Measurements from ENCODE around the gene KIAA0753. TPM values are rescaled to one million over a fixed set of nuclear protein-coding genes. Genes with fewer than 3 reads are reported as not detected.
A peak's percentile ranks its signal among the peaks of the same experiment; 100 is the strongest.
"Not testable (repeated sequence)": the region's sequence is repeated elsewhere in the genome, so short reads cannot be mapped to it uniquely, and the experiment has no call there.

KIAA0753 gene
- total RNA-seq, 1 experiment from 2014 or later = 16.7 TPM

GRCh38 chr17:6575596-6575988 lies 64.9 kb downstream of the KIAA0753 start:
- in situ Hi-C loops (cut with HindIII; ENCODE audit: low sequenced_read_pairs) = no loop called here
- no peak for DNase-seq (ENCODE audit: low spot score)

- in situ Hi-C loops (cut with HindIII; ENCODE audit: low sequenced_read_pairs) = no loop called here
- peak; percentile 69 for DNase-seq (ENCODE audit: low spot score)
Observed at GRCh38 chr17:6574687-6575595, 65.6 kb downstream of the KIAA0753 start.

GRCh38 chr17:6573982-6574686 lies 66.4 kb downstream of the KIAA0753 start:
- in situ Hi-C loops (cut with HindIII; ENCODE audit: low sequenced_read_pairs) = no loop called here
- no peak for DNase-seq (ENCODE audit: low spot score)

- in situ Hi-C loops (cut with HindIII; ENCODE audit: low sequenced_read_pairs) = not testable (repeated sequence)
Observed at GRCh38 chr17:6573495-6573894, 67.0 kb downstream of the KIAA0753 start.

GRCh38 chr17:6572972-6573370 lies 67.5 kb downstream of the KIAA0753 start:
- DNase-seq (ENCODE audit: low spot score) = no peak
- in situ Hi-C loops (cut with HindIII; ENCODE audit: low sequenced_read_pairs) = no loop called here

More at GRCh38 chr17:6573495-6573894, 67.0 kb downstream of the KIAA0753 start:
- DNase-seq (ENCODE audit: low spot score) = not testable (repeated sequence)

- in situ Hi-C loops (cut with HindIII; ENCODE audit: low sequenced_read_pairs) = no loop called here
- no peak for DNase-seq (ENCODE audit: low spot score)
Observed at GRCh38 chr17:6571452-6571781, 69.1 kb downstream of the KIAA0753 start.

GRCh38 chr17:6570731-6571451 lies 69.6 kb downstream of the KIAA0753 start:
- in situ Hi-C loops (cut with HindIII; ENCODE audit: low sequenced_read_pairs) = no loop called here
- no peak for DNase-seq (ENCODE audit: low spot score)

- DNase-seq (ENCODE audit: low spot score) = no peak
- in situ Hi-C loops (cut with HindIII; ENCODE audit: low sequenced_read_pairs) = no loop called here
Observed at GRCh38 chr17:6569370-6570285, 70.9 kb downstream of the KIAA0753 start.

- no peak for DNase-seq (ENCODE audit: low spot score)
- in situ Hi-C loops (cut with HindIII; ENCODE audit: low sequenced_read_pairs) = no loop called here
Observed at GRCh38 chr17:6568184-6568758, 72.2 kb downstream of the KIAA0753 start.

GRCh38 chr17:6567528-6568183 lies 72.9 kb downstream of the KIAA0753 start:
- no peak for DNase-seq (ENCODE audit: low spot score)
- in situ Hi-C loops (cut with HindIII; ENCODE audit: low sequenced_read_pairs) = no loop called here

GRCh38 chr17:6561446-6561845 lies 79.1 kb downstream of the KIAA0753 start:
- DNase-seq (ENCODE audit: low spot score) = no peak
- in situ Hi-C loops (cut with HindIII; ENCODE audit: low sequenced_read_pairs) = no loop called here

- no peak for DNase-seq (ENCODE audit: low spot score)
- in situ Hi-C loops (cut with HindIII; ENCODE audit: low sequenced_read_pairs) = no loop called here
Observed at GRCh38 chr17:6560496-6560895, 80.0 kb downstream of the KIAA0753 start.

- in situ Hi-C loops (cut with HindIII; ENCODE audit: low sequenced_read_pairs) = no loop called here
- no peak for DNase-seq (ENCODE audit: low spot score)
Observed at GRCh38 chr17:6559753-6560215, 80.7 kb downstream of the KIAA0753 start.

- DNase-seq (ENCODE audit: low spot score) = peak; percentile 90
- in situ Hi-C loops (cut with HindIII; ENCODE audit: low sequenced_read_pairs) = no loop called here
Observed at GRCh38 chr17:6558932-6559752, 81.4 kb downstream of the KIAA0753 start.

- in situ Hi-C loops (cut with HindIII; ENCODE audit: low sequenced_read_pairs) = no loop called here
- DNase-seq (ENCODE audit: low spot score) = peak; percentile 67
Observed at GRCh38 chr17:6558276-6558675, 82.2 kb downstream of the KIAA0753 start.

- no peak for DNase-seq (ENCODE audit: low spot score)
- in situ Hi-C loops (cut with HindIII; ENCODE audit: low sequenced_read_pairs) = no loop called here
Observed at GRCh38 chr17:6557040-6557438, 83.5 kb downstream of the KIAA0753 start.

Measured in G401 (cell line).